ENCODE data around the gene CDS1. TPM values are rescaled to one million over a fixed set of nuclear protein-coding genes. Genes with fewer than 3 reads are reported as not detected.

Gene CDS1
- total RNA-seq, 4 donors from 2014 or later: 21.6 to 36.2 (median 24.0) TPM

- Histone ChIP-seq H3K4me1 (no peaks in the 10 kb centered on the region), H3K27ac (no peak overlapping the region), H3K9me3 (no peaks in the 10 kb centered on the region), H3K27me3 (no peaks in the 10 kb centered on the region), H3K4me3 (no peak overlapping the region), H3K36me3 (peaks cover 5% of the 10 kb centered on the region)
- TF ChIP-seq POLR2AphosphoS5 (IDR thresholded peaks at IDR 0.05) (no peak), EP300 (IDR thresholded peaks at IDR 0.05) (no peak), POLR2A (IDR thresholded peaks at IDR 0.05) (no peak), CTCF (IDR thresholded peaks at IDR 0.05) (no peak)
- DNase-seq (ENCODE audit: low spot score in 2 of 2): no peak
- WGBS: 96% methylated on average over 5 of the region's 5 CpGs
These were observed 43.7 kb downstream of the CDS1 start for GRCh38 chr4:84626673-84627072.

GRCh38 chr4:84631573-84631972 is 48.6 kb downstream of the CDS1 start:
- peak overlapping the region; percentile 30 for H3K27ac ChIP-seq
- peaks cover 6% of the 10 kb centered on the region for H3K36me3 ChIP-seq

DNA sequence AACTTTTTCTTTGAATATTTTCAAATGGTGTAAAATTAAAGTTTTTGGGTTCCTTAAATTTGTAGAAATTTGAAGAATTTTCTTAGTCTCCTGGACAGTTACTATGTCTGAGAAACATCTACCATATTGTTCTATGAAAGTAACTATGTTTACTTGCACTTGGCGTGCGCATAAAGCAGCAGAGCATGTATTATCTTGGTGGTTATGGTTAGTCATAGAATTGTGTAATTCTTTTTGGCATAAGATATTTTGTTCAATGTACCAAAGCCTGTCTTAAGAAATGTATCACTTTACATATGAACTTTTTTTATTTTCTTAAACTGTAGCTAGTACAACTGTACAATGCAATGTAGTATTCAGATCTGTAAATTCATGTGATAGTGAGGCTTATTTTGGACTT is 49.2 kb downstream of the CDS1 start:
- 55% methylated on average over 2 of the region's 2 CpGs for WGBS
- Histone ChIP-seq H3K9me3 (no peaks in the 10 kb centered on the region), H3K4me1 (no peaks in the 10 kb centered on the region), H3K27ac (peak overlapping the region; percentile 30), H3K27me3 (no peaks in the 10 kb centered on the region), H3K36me3 (peaks cover 6% of the 10 kb centered on the region), H3K4me3 (no peak overlapping the region)
- no peak for DNase-seq (ENCODE audit: low spot score in 2 of 2)
- TF ChIP-seq POLR2AphosphoS5 (IDR thresholded peaks at IDR 0.05) (no peak), EP300 (IDR thresholded peaks at IDR 0.05) (no peak), CTCF (IDR thresholded peaks at IDR 0.05) (no peak), POLR2A (IDR thresholded peaks at IDR 0.05) (no peak)

More at GRCh38 chr4:84631573-84631972, 48.6 kb downstream of the CDS1 start:
- H3K4me3 ChIP-seq: no peak overlapping the region
- DNase-seq (ENCODE audit: low spot score in 2 of 2): no peak
- H3K4me1 ChIP-seq: no peaks in the 10 kb centered on the region
- WGBS: 47% methylated on average over 3 of the region's 3 CpGs
- TF ChIP-seq POLR2AphosphoS5 (IDR thresholded peaks at IDR 0.05): no peak
- H3K27me3 ChIP-seq: no peaks in the 10 kb centered on the region
- no peaks in the 10 kb centered on the region for H3K9me3 ChIP-seq

GRCh38 chr4:84634961-84635360 is 52.0 kb downstream of the CDS1 start:
- H3K27ac ChIP-seq: no peak overlapping the region
- H3K4me3 ChIP-seq: no peak overlapping the region
- 75% methylated on average over 1 of the region's 1 CpG for WGBS
- no peaks in the 10 kb centered on the region for H3K4me1 ChIP-seq
- TF ChIP-seq EP300 (IDR thresholded peaks at IDR 0.05): no peak
- no peak for TF ChIP-seq POLR2A (IDR thresholded peaks at IDR 0.05)
- no peak for TF ChIP-seq POLR2AphosphoS5 (IDR thresholded peaks at IDR 0.05)
- no peak for TF ChIP-seq CTCF (IDR thresholded peaks at IDR 0.05)
- DNase-seq (ENCODE audit: low spot score in 2 of 2): no peak
- H3K9me3 ChIP-seq: no peaks in the 10 kb centered on the region
- peaks cover 6% of the 10 kb centered on the region for H3K36me3 ChIP-seq
- no peaks in the 10 kb centered on the region for H3K27me3 ChIP-seq

- Histone ChIP-seq H3K4me1 (no peaks in the 10 kb centered on the region), H3K36me3 (peaks cover 18% of the 10 kb centered on the region), H3K4me3 (no peak overlapping the region), H3K27ac (no peak overlapping the region), H3K9me3 (no peaks in the 10 kb centered on the region), H3K27me3 (no peaks in the 10 kb centered on the region)
- DNase-seq (ENCODE audit: low spot score in 2 of 2): no peak
- TF ChIP-seq POLR2A (IDR thresholded peaks at IDR 0.05) (no peak), POLR2AphosphoS5 (IDR thresholded peaks at IDR 0.05) (no peak), EP300 (IDR thresholded peaks at IDR 0.05) (no peak), CTCF (IDR thresholded peaks at IDR 0.05) (no peak)
These were observed 55.2 kb downstream of the CDS1 start for GRCh38 chr4:84638092-84638491.

GRCh38 chr4:84639145-84639544 is 56.2 kb downstream of the CDS1 start:
- Histone ChIP-seq H3K27me3 (no peaks in the 10 kb centered on the region), H3K4me3 (no peak overlapping the region), H3K9me3 (no peaks in the 10 kb centered on the region), H3K36me3 (peaks cover 18% of the 10 kb centered on the region), H3K27ac (no peak overlapping the region), H3K4me1 (no peaks in the 10 kb centered on the region)
- no peak for DNase-seq (ENCODE audit: low spot score in 2 of 2)
- 95% methylated on average over 1 of the region's 1 CpG for WGBS
- TF ChIP-seq CTCF (IDR thresholded peaks at IDR 0.05) (no peak), EP300 (IDR thresholded peaks at IDR 0.05) (no peak), POLR2AphosphoS5 (IDR thresholded peaks at IDR 0.05) (no peak), POLR2A (IDR thresholded peaks at IDR 0.05) (no peak)
